DOHH2 (cell line): ENCODE data around the gene HAP1.

ENCODE experiments used
- H3F3A ChIP-seq: fragments of 200-600 bp; sonication (generic), shearing (Covaris generic); 2 replicates; pipeline ENCODE4 v1.6.0; 2016; ENCODE audit warnings: antibody characterized with exemption, mild to moderate bottlenecking; ENCODE audit not compliant: control insufficient read depth, insufficient read depth
- H3K27ac ChIP-seq: fragments of 200-600 bp; sonication (generic); 2 replicates; pipeline ENCODE4 v1.5.1; 2014; ENCODE audit warnings: low read depth, mild to moderate bottlenecking, low read length, moderate library complexity
- H3K27me3 ChIP-seq: fragments of 200-600 bp; sonication (generic); 2 replicates; pipeline ENCODE4 v1.6.1; 2014; ENCODE audit warnings: mild to moderate bottlenecking, low read length, mixed read lengths; ENCODE audit not compliant: control insufficient read depth
- H3K36me3 ChIP-seq: fragments of 200-600 bp; sonication (generic); 2 replicates; pipeline ENCODE4 v1.6.1; 2014; ENCODE audit warnings: mild to moderate bottlenecking, low read length, moderate library complexity, mixed read lengths; ENCODE audit not compliant: control insufficient read depth
- H3K4me1 ChIP-seq: fragments of 200-600 bp; sonication (generic); 2 replicates; pipeline ENCODE4 v1.6.1; 2014; ENCODE audit warnings: mild to moderate bottlenecking, low read length, mixed read lengths; ENCODE audit not compliant: control insufficient read depth
- H3K4me2 ChIP-seq: fragments of 200-600 bp; sonication (generic); 2 replicates; pipeline ENCODE4 v1.6.0; 2014; ENCODE audit warnings: mild to moderate bottlenecking, low read length, moderate library complexity
- H3K4me3 ChIP-seq: fragments of 200-600 bp; sonication (generic); 2 replicates; pipeline ENCODE4 v1.5.1; 2014; ENCODE audit warnings: mild to moderate bottlenecking, low read length, mixed read lengths
- H3K79me2 ChIP-seq: fragments of 200-600 bp; sonication (generic); 2 replicates; pipeline ENCODE4 v1.6.1; 2014; ENCODE audit warnings: mild to moderate bottlenecking, low read length, mixed read lengths; ENCODE audit not compliant: control insufficient read depth
- H3K9me2 ChIP-seq: fragments of 200-600 bp; sonication (generic); replicated peaks from 2 replicates; pipeline ENCODE4 v1.6.1; 2014; ENCODE audit warnings: mild to moderate bottlenecking, low read length, mixed read lengths; ENCODE audit not compliant: control insufficient read depth
- H3K9me3 ChIP-seq: fragments of 200-600 bp; sonication (generic); 2 replicates; pipeline ENCODE4 v1.6.1; 2014; ENCODE audit warnings: antibody characterized with exemption, low read length, mixed read lengths; ENCODE audit not compliant: control insufficient read depth, insufficient read depth
- H4K20me1 ChIP-seq: fragments of 200-600 bp; sonication (generic); 2 replicates; pipeline ENCODE4 v1.6.0; 2014; ENCODE audit warnings: low read depth, mild to moderate bottlenecking, antibody characterized with exemption, low read length, moderate library complexity; ENCODE audit not compliant: control insufficient read depth, insufficient read depth
- CTCF ChIP-seq: fragments of 200-600 bp; sonication (generic); IDR thresholded peaks from one replicate; pipeline ENCODE4 v1.5.1; 2014; ENCODE audit warnings: antibody characterized with exemption, mild to moderate bottlenecking, low read depth, low read length; ENCODE audit not compliant: poor library complexity, severe bottlenecking
- EZH2phosphoT487 ChIP-seq: fragments of 200-600 bp; sonication (generic); IDR thresholded peaks from 2 replicates; pipeline ENCODE4 v1.6.1; 2017; ENCODE audit warnings: borderline replicate concordance, mild to moderate bottlenecking, antibody characterized with exemption, low read length, moderate library complexity, mixed read lengths

The HAP1 gene

GRCh38 chr17:41733348-41734138, 900 bp downstream of the HAP1 start:
- no peak overlapping the region for H3K4me3 ChIP-seq

GRCh38 chr17:41731836-41732235, 2.6 kb downstream of the HAP1 start:
- H3K79me2 ChIP-seq: no peaks in the 10 kb centered on the region
- H3K9me3 ChIP-seq: no peaks in the 10 kb centered on the region
- H3F3A ChIP-seq: no peaks in the 10 kb centered on the region
- peaks cover 16% of the 10 kb centered on the region for H3K27me3 ChIP-seq
- peaks cover 20% of the 10 kb centered on the region for H3K4me1 ChIP-seq
- H3K27ac ChIP-seq: no peak overlapping the region
- no peak for TF ChIP-seq CTCF
- no peak for TF ChIP-seq EZH2phosphoT487
- no peak overlapping the region for H3K4me2 ChIP-seq
- no peaks in the 10 kb centered on the region for H3K36me3 ChIP-seq
- no peak overlapping the region for H3K4me3 ChIP-seq
- no peaks in the 10 kb centered on the region for H4K20me1 ChIP-seq
- H3K9me2 ChIP-seq: no peaks in the 10 kb centered on the region

More at GRCh38 chr17:41733348-41734138, 900 bp downstream of the HAP1 start:
- no peaks in the 10 kb centered on the region for H3K36me3 ChIP-seq
- H3K27ac ChIP-seq: no peak overlapping the region
- H3K9me2 ChIP-seq: no peaks in the 10 kb centered on the region
- H3K27me3 ChIP-seq: peaks cover 23% of the 10 kb centered on the region
- no peaks in the 10 kb centered on the region for H3K79me2 ChIP-seq
- H3K4me2 ChIP-seq: no peak overlapping the region
- no peaks in the 10 kb centered on the region for H3K9me3 ChIP-seq
- H3F3A ChIP-seq: no peaks in the 10 kb centered on the region
- H3K4me1 ChIP-seq: peaks cover 12% of the 10 kb centered on the region
- no peak for TF ChIP-seq EZH2phosphoT487
- TF ChIP-seq CTCF: no peak
- no peaks in the 10 kb centered on the region for H4K20me1 ChIP-seq

- no peaks in the 10 kb centered on the region for H4K20me1 ChIP-seq
- H3K4me2 ChIP-seq: no peak overlapping the region
- no peak overlapping the region for H3K4me3 ChIP-seq
- H3K27me3 ChIP-seq: peaks cover 12% of the 10 kb centered on the region
- H3K9me2 ChIP-seq: no peaks in the 10 kb centered on the region
- H3K9me3 ChIP-seq: no peaks in the 10 kb centered on the region
- no peak overlapping the region for H3K27ac ChIP-seq
- H3K36me3 ChIP-seq: no peaks in the 10 kb centered on the region
- H3K79me2 ChIP-seq: no peaks in the 10 kb centered on the region
- no peaks in the 10 kb centered on the region for H3F3A ChIP-seq
- peaks cover 20% of the 10 kb centered on the region for H3K4me1 ChIP-seq
- no peak for TF ChIP-seq CTCF
- TF ChIP-seq EZH2phosphoT487: no peak
These were observed 4.0 kb downstream of the HAP1 start for GRCh38 chr17:41730479-41730878.
